NCI-H1694 (cell line): ENCODE measurements around the gene ATP2B3.

Experiments used
- DNase-seq: peaks from one replicate; lab custom pipeline; 2025; lab: John Stamatoyannopoulos, UW

The ATP2B3 gene

DNA sequence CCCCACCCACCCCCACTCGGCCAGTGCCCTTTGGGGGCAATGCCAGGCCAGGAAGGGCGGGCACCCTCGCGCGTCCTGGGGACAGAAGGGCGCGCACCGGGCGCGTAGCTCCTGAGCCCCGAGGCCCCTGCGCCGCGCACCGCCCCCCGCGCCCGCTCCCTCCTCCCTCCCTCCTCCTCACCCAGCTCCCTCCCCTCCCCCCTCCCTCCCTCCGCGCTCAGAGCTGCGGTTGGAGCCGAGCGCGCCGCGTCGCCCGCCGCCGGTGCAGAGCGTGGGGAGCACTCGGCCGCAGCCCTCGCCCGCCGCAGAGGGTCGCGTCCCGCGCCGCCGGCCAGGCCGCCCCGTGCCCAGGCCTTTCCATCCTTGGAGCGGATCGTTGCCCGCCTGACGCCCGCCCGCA, at the start of gene ATP2B3:
TSS of gene ATP2B3 (plus strand) at position 220 of the 400 bp plus-strand sequence. CDS start 18,606 bp downstream, outside the sequence.
- no peak for DNase-seq

GRCh38 chrX:153468008-153468580, 49.3 kb upstream of the ATP2B3 start:
- DNase-seq, result peak; percentile 80

DNA sequence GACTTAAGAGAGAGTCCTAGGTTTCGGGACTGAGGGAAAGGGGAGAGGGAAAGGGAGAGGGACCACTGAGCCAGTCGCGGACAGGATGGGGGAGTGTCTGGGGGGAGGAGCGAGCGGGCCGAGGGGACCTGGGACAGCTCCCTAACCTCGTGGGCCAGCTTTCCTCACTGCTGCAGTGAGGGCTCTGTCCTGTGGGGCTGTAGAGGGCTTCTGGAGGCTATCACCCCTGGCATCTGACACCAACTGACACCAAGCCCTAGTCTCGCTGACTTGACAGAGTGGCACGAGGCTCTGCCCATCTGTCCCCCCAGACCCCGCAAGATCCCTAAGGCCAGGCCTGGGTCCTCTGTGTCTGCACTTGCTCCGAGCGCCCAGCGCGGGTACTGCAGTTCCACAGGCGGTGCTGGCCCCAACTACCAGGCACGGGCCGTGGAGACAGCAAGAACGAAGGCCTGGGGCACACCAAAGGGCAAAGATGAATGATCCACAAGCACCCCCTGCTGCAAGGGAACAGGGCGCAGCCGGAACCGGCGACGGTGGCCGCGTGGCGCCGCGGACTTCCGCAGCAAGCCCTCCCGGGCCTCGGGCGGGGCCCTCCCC, 47.5 kb upstream of the ATP2B3 start:
- no peak for DNase-seq

DNA sequence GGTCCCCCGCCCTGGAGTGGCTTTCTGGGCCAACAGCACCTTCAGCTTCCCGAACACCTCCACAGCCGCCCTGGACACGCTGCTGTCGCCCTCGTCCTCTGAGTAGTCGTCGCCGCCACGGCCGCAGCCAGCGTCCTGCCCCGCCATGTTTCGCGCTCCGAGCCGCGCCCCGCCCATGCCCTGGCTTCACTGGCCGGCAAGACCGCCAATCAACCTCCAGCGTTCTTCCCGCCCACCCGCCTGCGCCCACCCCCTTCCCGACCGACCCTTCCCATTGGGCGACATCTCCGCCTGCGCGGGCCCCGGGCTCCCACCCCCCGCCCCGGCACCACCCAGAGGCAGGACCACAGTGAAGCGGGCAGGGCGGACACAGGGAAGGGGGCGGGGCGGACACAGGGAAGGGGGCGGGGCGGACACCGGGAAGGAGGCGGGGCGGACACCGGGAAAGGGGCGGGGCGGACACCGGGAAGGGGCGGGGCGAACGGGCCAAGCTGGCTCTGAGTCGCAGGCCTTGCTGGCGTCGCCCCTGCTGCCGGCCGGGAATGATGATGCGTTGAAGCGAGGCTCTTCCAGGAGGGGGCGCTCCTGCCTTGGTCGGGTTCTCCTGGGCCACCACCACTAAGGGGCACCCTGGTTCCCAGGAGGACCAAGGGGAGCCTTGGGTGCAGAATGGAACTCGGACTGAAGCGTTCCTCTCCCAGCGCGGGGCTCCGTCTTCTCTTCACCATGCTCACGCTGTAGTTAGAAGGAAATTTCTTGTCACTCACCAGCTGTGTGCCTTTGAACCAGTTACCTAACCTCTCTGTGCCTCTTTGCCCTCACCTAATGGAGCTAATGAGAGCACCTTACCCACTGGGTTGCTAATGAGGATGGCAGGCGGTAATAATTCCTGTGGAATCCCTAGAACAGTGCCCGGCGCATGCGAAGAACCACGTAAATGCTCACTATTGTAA, 46.8 kb upstream of the ATP2B3 start, which contains the start of gene HAUS7:
TSS of gene HAUS7 (minus strand) at position 166 of the 953 bp plus-strand sequence. CDS start at position 147, 19 bp downstream.
- DNase-seq, result peak; percentile 81

- DNase-seq, result no peak
These were observed 45.7 kb upstream of the ATP2B3 start for GRCh38 chrX:153471663-153472280.

DNA sequence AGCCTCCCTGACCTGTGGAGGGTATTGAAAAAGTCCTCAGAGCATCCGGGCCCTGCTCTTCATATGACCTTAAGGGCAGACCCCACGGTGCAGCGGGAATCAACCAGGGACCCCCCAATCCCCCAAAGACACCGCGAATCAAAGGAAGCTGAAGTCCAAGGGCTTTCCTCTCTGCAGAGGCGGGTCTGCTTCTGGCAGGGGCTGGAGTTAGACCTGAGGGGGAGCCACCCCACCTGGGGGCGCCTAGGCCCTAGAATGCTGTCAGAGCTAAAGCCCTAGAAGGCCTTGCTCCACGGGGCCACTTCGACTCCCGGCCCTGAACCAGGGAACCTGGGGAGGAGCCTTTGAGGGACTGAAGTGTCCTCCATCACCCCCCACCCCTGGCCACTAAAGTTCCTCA, 44.3 kb upstream of the ATP2B3 start:
- DNase-seq, result no peak

DNA sequence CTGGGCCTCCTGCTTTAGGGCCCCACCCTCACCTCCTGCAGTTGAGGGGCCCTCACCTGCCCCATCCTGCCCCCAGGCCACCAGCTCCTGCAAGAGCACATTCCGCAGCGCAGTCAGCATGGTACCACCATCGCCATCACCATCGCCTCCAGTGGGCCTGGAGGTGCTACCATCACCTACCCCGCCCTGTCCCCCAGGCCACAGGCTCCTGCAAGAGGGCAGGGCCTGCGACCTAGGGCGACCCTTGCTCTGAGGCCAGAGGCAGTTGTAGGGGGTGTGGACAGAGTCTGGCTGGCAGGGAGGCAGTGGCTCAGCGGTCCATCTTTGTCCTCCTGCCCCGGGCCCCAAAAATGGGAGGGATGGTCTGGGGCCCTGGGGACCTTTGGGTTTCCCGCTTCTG, 43.2 kb upstream of the ATP2B3 start:
- no peak for DNase-seq

- DNase-seq, result no peak
These were observed 42.7 kb upstream of the ATP2B3 start for GRCh38 chrX:153474718-153475117.

GRCh38 chrX:153475271-153475670, 42.2 kb upstream of the ATP2B3 start:
- no peak for DNase-seq

- DNase-seq, result no peak
These were observed 41.6 kb upstream of the ATP2B3 start for GRCh38 chrX:153475751-153476281.

DNA sequence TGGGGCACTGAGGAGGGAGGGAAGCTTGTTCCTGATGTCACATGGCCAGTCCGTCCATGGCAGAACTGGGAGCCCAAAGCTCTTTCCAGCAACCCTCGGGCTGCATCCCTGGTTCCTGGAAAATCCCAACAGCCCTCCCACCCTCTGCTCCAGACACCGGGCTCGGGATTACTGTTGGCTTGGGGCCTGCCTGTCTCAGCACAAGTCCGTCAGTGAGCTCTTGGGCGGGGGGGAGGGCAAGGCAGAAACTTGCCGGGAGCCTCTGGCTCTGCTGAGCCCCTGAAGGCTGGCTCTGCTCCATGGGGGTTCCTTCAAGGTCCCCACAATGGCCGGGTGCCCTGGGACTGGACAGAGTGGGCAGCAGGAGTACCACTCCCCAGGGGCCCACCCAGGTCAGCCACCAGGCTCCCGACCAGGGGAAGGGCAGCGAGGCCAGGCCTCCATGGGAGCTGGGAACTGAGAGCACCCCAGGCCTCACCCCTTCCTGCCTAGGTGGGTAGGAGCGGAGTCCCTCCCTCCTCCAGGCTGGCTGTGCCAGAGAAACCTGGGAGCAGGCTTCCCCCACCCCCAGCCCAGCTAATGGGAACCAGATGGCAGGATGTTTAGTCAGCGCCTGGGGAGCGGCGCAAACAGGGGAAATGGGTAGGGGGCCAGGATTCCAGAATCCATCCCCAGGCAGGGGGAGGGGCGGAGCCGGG, 40.6 kb upstream of the ATP2B3 start:
- DNase-seq, result peak; percentile 81

DNA sequence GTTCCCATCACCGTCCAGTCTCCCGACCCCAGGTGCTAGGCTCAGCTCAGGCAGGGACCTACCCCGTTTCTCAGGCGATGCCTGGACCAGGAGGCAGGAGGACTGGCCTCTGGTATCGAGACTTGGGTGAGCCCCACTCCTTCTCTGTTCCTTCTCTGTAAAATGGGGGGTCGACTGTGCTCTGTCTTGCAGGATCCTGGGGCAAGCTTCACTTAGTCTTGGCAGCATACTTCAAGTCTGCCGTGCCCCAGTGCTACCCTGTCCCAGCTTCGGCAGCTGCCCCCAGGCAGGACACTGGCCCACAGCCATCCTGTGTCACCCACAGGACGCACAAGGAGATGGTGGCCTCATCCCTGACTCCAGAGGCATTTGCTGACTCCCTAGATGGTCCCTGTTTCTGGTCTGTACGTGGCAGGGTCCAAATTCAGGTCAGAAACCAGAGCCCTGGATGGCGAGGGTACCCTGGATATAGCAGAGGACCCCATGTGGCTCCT, 40.0 kb upstream of the ATP2B3 start:
- DNase-seq, result no peak

GRCh38 chrX:153477901-153478300, 39.5 kb upstream of the ATP2B3 start:
- DNase-seq, result no peak

DNA sequence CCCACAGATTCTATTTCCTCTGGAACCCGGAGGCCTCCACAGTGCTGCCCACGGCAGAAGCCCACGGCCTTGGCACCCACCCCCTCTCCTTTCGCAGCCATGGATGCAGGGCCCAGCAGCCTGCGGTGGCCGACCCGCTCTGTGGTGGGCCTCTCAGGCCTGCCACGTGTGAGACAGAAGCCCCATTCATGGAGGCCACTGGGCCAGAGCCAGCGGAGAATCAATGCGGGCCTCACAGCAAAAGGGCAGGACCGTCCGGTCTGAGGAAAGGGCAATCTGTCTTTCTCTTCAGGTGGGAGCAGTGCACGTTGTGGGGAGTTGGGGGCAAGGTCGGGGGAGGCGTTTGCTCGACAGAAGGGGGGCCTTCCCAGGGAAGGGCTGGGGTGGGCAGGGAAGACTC, 38.7 kb upstream of the ATP2B3 start:
- no peak for DNase-seq

DNA sequence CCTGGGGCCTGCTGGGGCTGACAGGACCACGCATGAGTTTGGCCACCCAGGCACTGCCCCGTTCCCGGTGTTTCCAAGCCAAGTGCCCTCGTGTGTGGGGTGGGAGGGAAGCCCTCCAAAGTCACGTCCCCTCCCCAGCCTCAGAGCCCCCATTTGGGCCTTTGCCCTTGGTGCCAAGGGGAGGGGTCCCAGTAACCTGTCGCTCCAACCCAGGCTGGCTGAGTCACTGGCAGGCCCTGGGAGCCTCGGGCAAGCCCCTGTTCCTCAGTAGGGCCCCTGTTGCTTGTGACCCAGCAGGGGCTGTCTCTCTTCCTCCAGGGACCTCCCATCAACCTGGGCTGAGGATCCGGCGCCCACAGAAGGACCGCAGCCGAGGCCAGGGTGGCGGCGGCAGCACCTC, 36.4 kb upstream of the ATP2B3 start:
- DNase-seq, result no peak

GRCh38 chrX:153482376-153483015, 34.9 kb upstream of the ATP2B3 start:
- DNase-seq, result no peak

GRCh38 chrX:153485396-153486080, 31.9 kb upstream of the ATP2B3 start:
- DNase-seq, result no peak

- no peak for DNase-seq
These were observed 31.3 kb upstream of the ATP2B3 start for GRCh38 chrX:153486171-153486570.

- DNase-seq, result no peak
These were observed 29.8 kb upstream of the ATP2B3 start for GRCh38 chrX:153487590-153488071.
